GM19238 (cell line): ENCODE results near the gene GOLGA3.

Experiments used
- DNase-seq: peaks from one replicate; pipeline ENCODE4 v3.0.0; 2011; ENCODE audit warnings: low spot score; ENCODE audit not compliant: insufficient read length

The GOLGA3 gene

GRCh38 chr12:132720606-132721345 is 107.9 kb downstream of the GOLGA3 start:
- no peak for DNase-seq

- DNase-seq = no peak
Measured at GRCh38 chr12:132719954-132720324, 108.7 kb downstream of the GOLGA3 start.

- no peak for DNase-seq
Measured at GRCh38 chr12:132719141-132719953, 109.3 kb downstream of the GOLGA3 start.
